HG02763 (cell line): ENCODE measurements around the gene PAFAH1B2.
"Not testable (repeated sequence)": the region's sequence is repeated elsewhere in the genome, so short reads cannot be mapped to it uniquely, and the experiment has no call there.

Experiments
- ATAC-seq: cut with Tn5 transposase; IDR thresholded peaks from one replicate; pipeline ENCODE4 v1.9.1; 2021; ENCODE audit warnings: mild to moderate bottlenecking, moderate library complexity; ENCODE audit not compliant: unreplicated experiment

Gene PAFAH1B2

GRCh38 chr11:117127171-117127901 is 16.8 kb upstream of the PAFAH1B2 start:
- ATAC-seq = no peak

- ATAC-seq = no peak
These were observed 15.8 kb upstream of the PAFAH1B2 start for GRCh38 chr11:117128289-117128688.

- ATAC-seq = not testable (repeated sequence)
These were observed 13.7 kb upstream of the PAFAH1B2 start for GRCh38 chr11:117130396-117130795.

GRCh38 chr11:117130879-117131278 is 13.2 kb upstream of the PAFAH1B2 start:
- ATAC-seq = no peak

GRCh38 chr11:117134431-117134830 is 9.7 kb upstream of the PAFAH1B2 start:
- no peak for ATAC-seq

GRCh38 chr11:117134979-117135378 is 9.1 kb upstream of the PAFAH1B2 start:
- not testable (repeated sequence) for ATAC-seq

GRCh38 chr11:117137223-117138086 is 6.6 kb upstream of the PAFAH1B2 start:
- ATAC-seq = not testable (repeated sequence)

GRCh38 chr11:117143390-117143789 is 697 bp upstream of the PAFAH1B2 start:
- no peak for ATAC-seq

GRCh38 chr11:117144477-117145392 is 648 bp downstream of the PAFAH1B2 start:
- ATAC-seq = peak; percentile 41

GRCh38 chr11:117145393-117145761 is 1.3 kb downstream of the PAFAH1B2 start:
- ATAC-seq = no peak

- no peak for ATAC-seq
These were observed 2.4 kb downstream of the PAFAH1B2 start for GRCh38 chr11:117146521-117146920.

- ATAC-seq = no peak
These were observed 8.0 kb downstream of the PAFAH1B2 start for GRCh38 chr11:117152066-117152465.

- no peak for ATAC-seq
These were observed 10.4 kb downstream of the PAFAH1B2 start for GRCh38 chr11:117154468-117154867.

- no peak for ATAC-seq
These were observed 13.4 kb downstream of the PAFAH1B2 start for GRCh38 chr11:117157507-117157906.

GRCh38 chr11:117159892-117160291 is 15.8 kb downstream of the PAFAH1B2 start:
- no peak for ATAC-seq

- no peak for ATAC-seq
These were observed 16.7 kb downstream of the PAFAH1B2 start for GRCh38 chr11:117160826-117161225.

- no peak for ATAC-seq
These were observed 22.4 kb downstream of the PAFAH1B2 start for GRCh38 chr11:117166491-117166890.

GRCh38 chr11:117169736-117170135 is 25.6 kb downstream of the PAFAH1B2 start:
- no peak for ATAC-seq

- ATAC-seq = no peak
These were observed 26.1 kb downstream of the PAFAH1B2 start for GRCh38 chr11:117170210-117170609.

GRCh38 chr11:117171007-117171403 is 26.9 kb downstream of the PAFAH1B2 start:
- ATAC-seq = no peak
